NCI-H2171 treated with DMSO at 0.1 percent for 48 hours (cell line): Measurements from ENCODE around the gene CLASRP.
"Not testable (repeated sequence)": the region's sequence is repeated elsewhere in the genome, so short reads cannot be mapped to it uniquely, and the experiment has no call there.

Experiments used
- DNase-seq: peaks from one replicate; lab custom pipeline; 2025; lab: John Stamatoyannopoulos, UW

Gene CLASRP, protein sequence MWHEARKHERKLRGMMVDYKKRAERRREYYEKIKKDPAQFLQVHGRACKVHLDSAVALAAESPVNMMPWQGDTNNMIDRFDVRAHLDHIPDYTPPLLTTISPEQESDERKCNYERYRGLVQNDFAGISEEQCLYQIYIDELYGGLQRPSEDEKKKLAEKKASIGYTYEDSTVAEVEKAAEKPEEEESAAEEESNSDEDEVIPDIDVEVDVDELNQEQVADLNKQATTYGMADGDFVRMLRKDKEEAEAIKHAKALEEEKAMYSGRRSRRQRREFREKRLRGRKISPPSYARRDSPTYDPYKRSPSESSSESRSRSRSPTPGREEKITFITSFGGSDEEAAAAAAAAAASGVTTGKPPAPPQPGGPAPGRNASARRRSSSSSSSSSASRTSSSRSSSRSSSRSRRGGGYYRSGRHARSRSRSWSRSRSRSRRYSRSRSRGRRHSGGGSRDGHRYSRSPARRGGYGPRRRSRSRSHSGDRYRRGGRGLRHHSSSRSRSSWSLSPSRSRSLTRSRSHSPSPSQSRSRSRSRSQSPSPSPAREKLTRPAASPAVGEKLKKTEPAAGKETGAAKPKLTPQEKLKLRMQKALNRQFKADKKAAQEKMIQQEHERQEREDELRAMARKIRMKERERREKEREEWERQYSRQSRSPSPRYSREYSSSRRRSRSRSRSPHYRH

DNA sequence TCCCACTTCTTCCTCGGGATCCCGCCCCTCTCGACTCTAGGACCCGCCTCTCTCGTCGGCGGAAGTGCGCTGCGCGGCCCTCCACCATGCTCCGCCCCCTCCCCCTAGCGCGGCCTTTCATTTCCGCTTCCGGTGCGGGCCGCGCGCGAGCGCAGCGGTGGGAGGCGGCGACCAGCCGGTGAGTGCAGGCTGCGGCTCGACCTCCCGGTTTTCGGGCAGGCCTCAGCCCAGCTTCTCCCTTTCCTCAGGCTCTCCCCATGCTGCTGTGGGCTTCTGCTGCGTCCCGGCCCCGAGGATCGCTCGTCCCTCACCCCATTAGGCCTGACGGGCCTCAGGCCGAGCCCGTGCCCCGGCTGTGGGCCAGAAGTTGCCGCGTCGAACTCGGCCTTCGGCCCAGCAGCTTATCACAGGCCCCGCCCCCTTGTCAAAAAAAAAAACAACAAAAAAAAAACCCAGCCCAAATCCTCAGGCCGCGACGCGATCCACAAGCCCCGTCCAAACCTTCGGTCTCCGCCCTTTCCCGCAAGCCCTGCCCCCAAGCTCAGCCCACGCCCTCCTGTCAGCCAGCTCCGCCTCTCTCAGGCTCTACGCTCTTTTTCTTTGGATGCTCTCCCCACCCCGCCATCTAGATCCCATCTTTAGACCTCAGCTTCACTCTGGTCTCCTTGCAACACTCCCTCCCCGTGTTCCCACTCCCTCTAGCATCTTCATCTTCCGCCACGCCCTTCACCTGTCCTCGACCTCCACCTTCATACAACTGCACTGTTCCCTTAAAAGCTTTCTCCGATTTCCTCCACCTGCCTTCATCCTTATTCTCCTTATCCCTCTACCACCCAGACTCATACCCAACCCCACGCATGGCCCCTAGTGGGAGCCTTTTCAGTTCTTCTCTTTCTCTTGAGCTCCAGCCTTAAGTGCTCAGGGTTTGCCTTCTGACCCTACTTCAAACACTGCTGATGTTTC is at the start of gene CLASRP:
TSS of gene CLASRP (plus strand) at position 115 of the 963 bp plus-strand sequence. CDS start 1,168 bp downstream, outside the sequence.
- DNase-seq: peak; percentile 88

DNA sequence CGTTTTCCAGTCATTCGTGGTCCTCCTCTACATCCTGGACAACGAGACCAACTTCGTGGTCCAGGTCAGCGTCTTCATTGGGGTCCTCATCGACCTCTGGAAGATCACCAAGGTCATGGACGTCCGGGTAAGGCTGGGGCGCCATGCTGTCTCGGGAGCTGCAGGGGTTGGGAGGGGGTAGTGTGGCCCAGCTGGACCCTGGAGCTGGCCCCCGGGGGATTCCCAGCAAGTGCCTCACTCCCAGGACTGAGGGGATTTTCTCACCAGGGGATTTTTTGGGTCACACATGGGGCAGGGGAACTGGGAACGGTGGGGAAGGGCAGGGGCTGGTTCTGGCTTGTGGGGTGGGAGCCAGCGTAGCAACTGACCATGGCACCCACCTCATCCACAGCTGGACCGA is 48.4 kb upstream of the CLASRP start:
- no peak for DNase-seq

DNA sequence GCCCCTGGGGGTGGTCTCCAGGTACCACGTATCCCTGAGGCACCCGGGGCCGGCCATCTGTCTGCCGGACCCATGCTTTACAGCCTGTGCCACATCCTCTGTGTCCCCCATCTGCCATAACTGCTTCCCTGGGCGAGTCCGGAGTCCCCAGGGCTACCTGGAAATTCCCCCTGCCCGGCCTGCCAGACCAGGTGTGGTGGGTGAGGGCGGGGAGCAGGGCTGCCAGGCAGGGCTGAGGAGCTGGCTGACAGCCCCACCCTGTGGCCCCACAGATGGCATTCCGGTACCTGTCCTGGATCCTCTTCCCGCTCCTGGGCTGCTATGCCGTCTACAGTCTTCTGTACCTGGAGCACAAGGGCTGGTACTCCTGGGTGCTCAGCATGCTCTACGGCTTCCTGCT is 47.9 kb upstream of the CLASRP start:
- no peak for DNase-seq

DNA sequence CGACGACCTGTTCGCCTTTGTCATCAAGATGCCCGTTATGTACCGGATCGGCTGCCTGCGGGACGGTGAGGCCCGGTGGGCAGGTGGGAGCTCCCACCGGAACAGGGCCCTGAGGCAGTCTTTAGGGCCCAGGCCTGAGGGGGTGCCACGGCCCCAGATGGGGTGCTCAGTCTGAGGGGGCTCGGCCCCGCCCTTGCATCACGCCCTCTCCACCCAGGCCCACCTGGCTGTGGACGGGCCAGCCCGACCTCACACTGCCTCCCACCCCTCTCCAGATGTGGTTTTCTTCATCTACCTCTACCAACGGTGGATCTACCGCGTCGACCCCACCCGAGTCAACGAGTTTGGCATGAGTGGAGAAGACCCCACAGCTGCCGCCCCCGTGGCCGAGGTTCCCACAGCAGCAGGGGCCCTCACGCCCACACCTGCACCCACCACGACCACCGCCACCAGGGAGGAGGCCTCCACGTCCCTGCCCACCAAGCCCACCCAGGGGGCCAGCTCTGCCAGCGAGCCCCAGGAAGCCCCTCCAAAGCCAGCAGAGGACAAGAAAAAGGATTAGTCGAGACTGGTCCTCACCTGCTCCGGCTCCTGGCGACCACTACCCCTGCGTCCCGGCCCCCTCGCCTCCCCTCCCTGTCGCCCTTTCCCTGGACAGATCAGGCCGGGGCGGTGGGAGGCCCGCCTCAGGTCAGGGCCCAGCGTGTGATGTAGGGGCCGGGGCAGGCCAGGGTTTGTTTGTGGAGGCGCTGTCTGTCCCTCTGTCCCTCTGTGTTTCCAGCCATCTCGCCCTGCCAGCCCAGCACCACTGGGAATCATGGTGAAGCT is 46.3 kb upstream of the CLASRP start:
- no peak for DNase-seq

DNA sequence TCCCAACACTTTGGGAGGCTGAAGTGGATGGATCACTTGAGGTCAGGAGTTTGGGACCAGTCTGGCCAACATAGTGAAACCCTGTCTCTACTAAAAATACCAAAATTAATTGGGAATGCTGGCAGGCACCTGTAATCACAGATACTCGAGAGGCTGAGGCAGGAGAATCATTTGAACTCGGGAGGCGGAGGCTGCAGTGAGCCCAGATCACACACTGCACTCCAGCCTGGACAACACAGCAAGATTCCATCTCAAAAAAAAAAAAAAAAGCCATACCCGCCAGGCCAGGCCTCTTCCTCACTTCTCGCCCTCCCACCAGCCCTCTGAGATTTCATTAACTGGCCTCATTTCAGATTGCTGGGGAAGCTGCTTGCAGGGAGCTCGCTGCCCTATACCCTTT is 45.3 kb upstream of the CLASRP start:
- no peak for DNase-seq

DNA sequence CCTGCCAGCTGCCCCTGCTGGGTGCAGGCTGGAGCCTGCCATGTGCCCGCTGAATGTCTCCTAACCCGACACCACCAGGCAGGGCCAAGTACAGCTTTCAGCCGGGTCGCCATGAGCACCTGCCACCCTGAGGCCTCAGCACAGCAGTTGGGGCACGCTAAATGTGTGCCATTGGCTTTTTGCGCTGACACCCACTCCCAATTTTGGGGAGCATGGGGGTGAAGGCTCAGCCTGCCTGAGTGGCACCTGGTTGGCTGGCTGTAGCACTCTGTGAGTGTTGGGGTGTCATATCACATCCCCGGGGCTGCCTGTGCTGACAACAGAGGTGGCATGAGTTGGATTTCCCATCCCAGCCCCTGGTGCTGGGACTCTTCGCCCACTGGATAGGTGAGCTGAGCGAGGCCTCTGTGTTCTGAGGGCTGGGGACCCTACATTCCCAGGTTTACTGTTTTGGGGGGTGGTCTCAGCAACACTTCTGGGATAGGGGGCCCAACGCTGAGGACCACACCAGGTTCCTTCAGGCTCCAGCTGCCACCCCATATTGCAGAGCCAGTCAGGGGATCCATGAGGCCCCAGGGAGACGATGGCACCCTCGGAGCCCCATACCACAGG is 44.8 kb upstream of the CLASRP start:
- DNase-seq: no peak

DNA sequence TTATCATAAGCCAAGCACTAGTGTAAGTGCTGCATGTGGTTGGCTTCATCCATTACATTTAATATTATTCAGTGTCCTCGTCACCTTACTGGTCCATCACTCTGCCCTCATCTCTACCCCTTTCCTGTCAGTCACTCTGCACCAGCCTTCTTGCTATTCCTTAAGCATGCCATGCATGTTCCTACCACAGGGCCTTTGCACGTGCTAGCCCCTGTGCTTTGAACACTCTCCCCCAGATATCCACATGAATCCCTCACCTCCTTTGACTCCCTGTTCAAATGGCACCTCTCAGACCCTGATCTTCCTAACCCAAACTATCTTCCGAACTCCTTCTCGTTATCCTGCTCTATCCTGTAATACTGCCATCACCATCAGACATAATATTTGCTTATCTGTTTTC is 40.8 kb upstream of the CLASRP start:
- DNase-seq: no peak

DNA sequence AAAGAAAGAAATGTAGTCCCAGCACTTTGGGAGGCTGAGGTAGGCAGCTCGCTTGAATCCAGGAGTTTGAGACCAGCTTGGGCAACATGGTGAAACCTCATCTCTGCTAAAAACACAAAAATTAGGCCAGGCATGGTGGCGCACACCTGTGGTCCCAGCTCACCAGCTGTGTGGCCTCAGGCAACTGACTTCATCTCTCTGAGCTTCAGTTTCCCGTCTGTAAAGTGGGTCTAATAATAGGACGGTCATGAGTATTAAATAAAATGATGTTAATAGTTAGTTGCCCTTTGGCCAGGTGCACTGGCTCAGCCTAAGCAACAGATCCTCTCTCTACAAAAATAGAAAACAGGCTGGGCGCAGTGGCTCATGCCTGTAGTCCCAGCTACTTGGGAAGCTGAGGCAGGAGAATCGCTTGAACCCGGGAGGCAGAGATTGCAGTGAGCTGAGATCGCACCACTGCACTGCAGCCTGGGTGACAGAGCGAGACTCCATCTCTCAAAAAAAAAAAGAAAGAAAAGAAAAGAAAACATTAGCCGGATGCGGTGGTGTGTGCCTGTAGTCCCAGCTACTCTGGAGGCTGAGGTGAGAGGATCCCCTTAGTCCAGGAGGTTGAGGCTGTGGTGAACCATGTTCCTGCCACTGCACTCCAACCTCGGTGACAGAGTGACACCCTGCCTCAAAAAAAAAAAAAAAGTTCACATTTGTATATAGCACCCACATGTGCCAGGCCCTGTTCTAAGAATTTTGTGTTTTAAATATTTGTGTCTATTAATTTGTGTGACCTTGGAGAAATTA is 39.5 kb upstream of the CLASRP start:
- not testable (repeated sequence) for DNase-seq

DNA sequence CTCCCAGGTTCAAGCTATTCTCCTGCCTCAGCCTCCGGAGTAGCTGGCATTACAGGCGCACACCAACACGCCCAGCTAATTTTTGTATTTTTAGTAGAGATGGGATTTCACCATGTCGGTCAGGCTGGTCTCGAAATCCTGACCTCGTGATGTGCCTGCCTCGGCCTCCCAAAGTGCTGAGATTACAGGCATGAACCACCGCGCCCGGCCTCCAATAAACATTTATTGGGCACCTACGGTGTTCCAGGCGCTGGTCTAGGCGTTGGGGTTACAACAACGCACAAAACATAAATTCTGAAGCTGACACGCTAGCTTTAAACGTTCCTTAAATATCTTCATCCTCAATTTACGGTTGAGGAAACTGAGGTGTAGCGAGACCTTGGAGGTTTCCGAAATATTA is 38.2 kb upstream of the CLASRP start:
- not testable (repeated sequence) for DNase-seq

DNA sequence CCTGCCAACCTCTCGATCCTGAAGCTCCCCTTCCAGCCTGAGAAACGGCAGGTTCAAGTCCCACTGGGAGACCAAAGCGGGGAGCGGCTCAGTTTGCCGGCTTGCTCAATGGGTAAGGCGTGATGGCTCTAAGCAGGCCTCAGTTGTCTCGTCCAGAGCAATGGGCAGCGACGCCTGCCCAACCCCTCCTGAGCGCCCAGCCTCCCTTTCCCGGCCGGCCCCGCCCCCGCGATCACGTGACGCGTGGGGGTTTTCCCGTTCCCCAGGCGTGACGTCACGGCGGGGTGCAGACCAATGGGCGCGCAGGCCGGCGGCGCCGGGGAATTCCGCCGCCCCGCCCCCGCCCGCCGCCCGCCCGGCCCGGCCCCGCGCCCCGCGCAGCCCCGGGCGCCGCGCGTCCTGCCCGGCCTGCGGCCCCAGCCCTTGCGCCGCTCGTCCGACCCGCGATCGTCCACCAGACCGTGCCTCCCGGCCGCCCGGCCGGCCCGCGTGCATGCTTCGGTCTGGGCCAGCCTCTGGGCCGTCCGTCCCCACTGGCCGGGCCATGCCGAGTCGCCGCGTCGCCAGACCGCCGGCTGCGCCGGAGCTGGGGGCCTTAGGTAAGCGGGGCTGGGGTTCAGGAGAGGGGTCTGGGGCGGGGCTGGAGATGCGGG is 37.6 kb upstream of the CLASRP start, which contains the start of gene RELB:
TSS of gene RELB (plus strand) at position 378 of the 653 bp plus-strand sequence. CDS start at position 494, 116 bp downstream.
- peak; percentile 54 for DNase-seq

DNA sequence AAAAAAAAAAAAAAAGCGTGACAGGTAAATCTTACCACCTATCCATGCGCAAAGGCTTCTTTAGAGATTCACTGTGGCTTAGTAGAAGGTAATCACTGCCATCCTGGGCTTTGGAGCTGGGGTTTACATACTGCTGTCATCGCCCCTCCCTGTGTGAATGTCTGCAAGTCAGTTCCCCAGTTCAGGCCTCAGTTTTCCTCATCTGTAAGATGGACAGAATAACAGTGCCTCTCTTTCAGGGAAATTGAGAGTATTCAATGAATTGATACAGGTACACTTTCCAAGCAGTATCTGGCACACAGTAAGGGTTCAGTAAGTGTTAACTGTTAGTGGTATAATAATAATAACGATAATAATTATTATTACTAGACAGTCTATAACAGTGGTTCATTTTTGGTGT is 35.4 kb upstream of the CLASRP start:
- DNase-seq: no peak

DNA sequence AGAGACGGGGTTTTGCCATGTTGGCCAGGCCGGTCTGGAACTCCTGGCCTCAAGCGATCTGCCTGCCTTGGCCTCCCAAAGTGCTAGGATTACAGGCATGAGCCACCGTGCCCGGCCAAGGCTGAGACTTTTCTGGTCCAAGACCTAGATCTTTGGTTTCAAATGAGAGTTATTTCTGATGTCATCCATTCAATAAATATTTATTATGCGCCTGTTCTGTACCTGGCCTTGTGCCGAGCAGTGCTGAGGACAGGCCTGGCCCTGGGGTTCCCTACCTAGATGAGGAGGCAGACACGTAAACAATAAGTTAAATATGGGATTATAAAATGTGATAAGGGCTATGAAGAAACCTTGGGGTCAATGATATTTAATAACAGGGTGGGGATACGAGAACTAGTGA is 33.1 kb upstream of the CLASRP start:
- no peak for DNase-seq

DNA sequence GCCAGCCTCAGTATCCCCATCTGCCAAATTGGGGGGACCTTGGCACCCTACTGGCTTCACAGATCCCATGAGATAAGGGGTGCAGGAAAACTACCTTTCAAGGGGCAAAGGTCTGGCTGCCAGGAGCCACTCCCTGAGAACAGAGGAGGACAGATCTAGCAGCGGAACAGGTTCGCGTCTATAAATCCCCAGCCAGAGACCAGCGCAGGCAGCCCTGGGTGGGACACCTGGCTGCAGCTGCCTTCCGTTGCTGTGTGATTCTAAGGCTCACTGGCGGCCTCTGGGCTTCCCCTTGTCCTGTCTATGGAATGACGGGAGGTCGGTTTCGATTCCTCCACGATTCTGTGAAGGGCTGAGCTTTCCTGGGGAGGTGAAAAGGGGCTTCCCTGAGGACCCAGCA is 30.3 kb upstream of the CLASRP start:
- DNase-seq: no peak

DNA sequence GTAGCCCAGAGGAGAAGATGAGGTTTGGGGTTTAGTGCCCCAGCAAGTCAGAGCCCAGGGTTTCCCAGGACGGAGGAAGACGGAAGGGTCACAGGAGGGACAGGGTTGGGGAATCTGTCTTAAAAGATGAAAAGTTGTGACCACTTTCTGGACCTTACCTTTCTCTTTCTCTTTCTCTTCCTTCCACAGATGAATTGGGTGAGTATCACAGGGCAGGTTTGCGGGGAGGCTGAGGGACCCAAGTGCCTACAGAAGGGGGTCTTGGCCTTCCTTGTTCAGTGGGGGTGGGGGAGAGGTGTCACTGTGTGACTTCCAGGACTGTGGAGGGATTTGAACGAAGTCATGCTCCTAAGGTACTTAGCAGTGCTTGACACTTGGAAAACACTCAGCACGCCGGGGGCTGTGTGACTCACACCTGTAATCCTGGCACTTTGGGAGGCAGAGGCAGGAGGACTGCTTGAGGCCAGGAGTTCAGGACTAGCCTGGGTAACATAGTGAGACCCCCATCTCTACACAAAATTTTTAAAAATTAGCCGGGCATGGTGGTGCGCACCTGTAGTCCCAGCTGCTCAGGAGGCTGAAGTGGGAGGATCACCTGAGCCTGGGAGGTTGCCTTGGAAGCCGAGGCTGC is 29.1 kb upstream of the CLASRP start:
- DNase-seq: no peak

DNA sequence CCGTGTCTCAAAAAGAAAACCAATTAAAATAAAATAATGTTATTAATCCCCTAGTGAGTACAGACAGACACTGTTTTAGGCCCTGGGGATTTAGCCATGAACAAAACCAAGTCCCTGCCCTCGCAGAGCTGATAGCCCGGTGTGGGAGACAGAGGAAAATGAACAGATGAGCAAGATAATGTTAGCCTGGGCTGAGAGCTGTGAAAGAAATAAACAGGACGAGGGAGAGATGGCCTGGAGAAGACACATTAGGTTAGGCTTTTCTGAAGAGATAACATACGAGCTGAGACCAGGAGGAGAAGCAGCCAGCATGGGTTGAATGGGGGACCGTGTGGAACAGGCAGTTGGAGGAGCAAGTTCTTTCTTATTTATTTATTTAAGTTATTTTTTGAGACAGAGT is 28.5 kb upstream of the CLASRP start:
- no peak for DNase-seq

DNA sequence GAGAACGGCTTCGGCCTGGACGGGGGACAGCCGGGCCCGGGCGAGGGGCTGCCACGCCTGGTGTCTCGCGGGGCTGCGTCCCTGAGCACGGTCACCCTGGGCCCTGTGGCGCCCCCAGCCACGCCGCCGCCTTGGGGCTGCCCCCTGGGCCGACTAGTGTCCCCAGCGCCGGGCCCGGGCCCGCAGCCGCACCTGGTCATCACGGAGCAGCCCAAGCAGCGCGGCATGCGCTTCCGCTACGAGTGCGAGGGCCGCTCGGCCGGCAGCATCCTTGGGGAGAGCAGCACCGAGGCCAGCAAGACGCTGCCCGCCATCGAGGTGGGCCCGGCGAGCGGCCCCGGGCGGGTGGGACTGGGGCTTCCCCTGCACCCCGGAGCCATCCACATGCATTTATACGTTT is 26.9 kb upstream of the CLASRP start:
- no peak for DNase-seq

DNA sequence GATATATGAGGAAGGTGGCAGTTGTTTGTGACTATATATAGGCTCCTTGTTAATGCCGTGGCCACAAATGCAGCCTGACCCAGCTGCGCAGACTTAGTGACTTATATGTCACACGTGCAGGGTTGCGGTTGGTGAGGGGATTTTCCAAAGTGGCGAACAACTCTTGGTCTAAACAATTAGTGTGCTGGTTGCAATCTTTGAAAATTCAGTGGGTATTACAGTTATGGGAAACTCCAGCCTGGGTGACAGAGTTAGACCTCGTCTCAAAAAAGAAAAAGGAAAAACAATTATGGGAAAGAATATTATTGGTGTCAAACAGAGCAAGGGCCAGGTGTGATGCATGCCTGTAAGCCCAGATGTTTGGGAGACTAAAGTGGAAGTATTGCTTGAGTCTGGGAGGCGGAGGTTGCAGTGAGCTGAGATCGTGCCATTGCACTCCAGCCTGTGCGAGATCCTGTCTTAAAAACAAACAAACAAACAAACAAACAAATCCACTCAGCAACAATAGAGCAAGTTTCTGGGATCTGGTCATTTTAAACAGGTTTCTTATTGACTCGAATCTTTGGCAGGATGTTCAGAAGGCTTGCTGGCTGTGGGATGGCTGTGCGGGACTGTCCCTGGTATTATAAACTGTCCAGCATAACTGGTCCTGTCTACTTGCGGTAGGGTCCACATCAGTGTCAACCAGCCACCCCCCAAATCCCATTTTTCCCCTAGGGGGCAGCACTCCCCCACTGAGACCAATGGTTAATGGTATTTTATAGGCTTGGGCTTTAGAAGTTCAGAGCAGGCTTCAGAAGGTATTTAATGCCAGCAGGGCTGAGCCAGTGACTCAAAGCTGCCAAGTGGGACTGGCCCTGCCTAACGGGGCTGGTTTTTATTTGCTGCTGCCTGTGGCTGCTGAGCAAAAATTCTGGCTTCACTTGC is 22.2 kb upstream of the CLASRP start:
- DNase-seq: peak; percentile 49

DNA sequence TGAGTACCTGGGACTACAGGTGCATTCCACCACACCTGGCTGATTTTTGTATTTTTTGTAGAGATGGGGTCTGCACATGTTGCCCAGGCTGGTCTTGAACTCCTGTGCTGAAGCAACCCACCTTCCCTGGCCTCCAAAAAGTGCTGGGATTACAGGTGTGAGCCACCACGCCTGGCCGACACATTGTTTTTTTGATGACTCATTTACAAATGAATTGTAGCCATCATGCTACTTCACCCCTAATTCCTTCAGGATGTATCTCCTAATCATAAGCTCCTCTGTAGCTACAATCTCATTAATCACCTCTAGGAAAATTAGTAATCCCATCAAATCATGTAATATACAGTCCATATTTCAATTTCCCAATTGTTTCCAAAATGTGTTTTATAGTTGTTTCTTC is 19.7 kb upstream of the CLASRP start:
- DNase-seq: no peak
